ENCODE data around the gene THUMPD1. TPM values are rescaled to one million over a fixed set of nuclear protein-coding genes. Genes with fewer than 3 reads are reported as not detected.
"Not testable (repeated sequence)": the region's sequence is repeated elsewhere in the genome, so short reads cannot be mapped to it uniquely, and the experiment has no call there.

The THUMPD1 gene
- total RNA-seq, 1 donor from 2014 or later = 39.0 TPM

DNA sequence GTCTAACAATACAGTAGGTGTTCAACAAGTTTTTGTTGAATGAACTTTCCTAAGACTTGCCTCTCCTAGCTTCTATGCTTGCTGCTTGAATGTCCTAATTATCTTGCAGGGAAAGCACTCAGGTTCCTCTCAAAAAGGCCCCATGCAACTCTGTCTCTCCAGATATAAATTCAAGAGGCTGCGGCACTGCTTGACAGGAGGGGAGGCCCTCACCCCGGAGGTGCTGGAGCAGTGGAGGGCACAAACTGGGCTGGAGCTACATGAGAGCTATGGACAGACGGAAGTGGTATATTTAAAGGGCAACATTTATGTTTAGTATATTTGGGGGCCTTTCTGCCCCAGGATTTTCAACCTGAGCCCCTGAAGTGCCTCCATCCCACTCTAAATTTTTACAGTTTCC is 14.4 kb downstream of the THUMPD1 start:
- H3K9me3 Mint-ChIP-seq = no peaks in the 10 kb centered on the region
- no peak for DNase-seq (ENCODE audit: extremely low spot score, unreplicated experiment)
- H3K4me1 Mint-ChIP-seq (ENCODE audit: unreplicated experiment) = no peaks in the 10 kb centered on the region
- H3K36me3 Mint-ChIP-seq = no peaks in the 10 kb centered on the region
- TF ChIP-seq, protein P1, sequence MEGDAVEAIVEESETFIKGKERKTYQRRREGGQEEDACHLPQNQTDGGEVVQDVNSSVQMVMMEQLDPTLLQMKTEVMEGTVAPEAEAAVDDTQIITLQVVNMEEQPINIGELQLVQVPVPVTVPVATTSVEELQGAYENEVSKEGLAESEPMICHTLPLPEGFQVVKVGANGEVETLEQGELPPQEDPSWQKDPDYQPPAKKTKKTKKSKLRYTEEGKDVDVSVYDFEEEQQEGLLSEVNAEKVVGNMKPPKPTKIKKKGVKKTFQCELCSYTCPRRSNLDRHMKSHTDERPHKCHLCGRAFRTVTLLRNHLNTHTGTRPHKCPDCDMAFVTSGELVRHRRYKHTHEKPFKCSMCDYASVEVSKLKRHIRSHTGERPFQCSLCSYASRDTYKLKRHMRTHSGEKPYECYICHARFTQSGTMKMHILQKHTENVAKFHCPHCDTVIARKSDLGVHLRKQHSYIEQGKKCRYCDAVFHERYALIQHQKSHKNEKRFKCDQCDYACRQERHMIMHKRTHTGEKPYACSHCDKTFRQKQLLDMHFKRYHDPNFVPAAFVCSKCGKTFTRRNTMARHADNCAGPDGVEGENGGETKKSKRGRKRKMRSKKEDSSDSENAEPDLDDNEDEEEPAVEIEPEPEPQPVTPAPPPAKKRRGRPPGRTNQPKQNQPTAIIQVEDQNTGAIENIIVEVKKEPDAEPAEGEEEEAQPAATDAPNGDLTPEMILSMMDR (conservative IDR thresholded peaks at IDR 0.05) = no peak
- no peak overlapping the region for H3K27ac Mint-ChIP-seq
- no peak overlapping the region for H3K4me3 Mint-ChIP-seq
- H3K27me3 Mint-ChIP-seq = no peaks in the 10 kb centered on the region

DNA sequence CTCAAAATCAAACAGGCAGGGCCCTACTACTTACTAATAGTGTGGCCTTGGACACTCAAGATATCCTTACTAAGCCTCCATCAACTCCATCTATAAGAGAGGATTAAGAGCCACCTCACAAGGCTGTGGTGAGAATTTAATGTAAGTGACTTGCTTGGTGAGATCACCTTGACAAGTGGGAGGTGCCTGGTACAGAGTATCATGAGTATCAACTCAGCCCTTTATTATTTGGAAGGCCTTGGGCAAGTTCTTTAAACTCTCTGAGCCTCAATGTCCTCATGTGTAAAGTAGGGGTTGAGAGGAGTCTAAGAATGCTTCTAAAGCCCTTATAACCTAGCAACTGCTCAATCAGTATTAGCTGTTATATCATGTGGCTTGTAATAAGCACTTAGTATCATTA is 15.0 kb downstream of the THUMPD1 start:
- Mint-ChIP-seq H3K4me3 (no peak overlapping the region), H3K36me3 (no peaks in the 10 kb centered on the region), H3K9me3 (no peaks in the 10 kb centered on the region), H3K27ac (no peak overlapping the region), H3K27me3 (no peaks in the 10 kb centered on the region), H3K4me1 (ENCODE audit: unreplicated experiment) (no peaks in the 10 kb centered on the region)
- TF ChIP-seq, protein P1 (conservative IDR thresholded peaks at IDR 0.05) = no peak
- DNase-seq (ENCODE audit: extremely low spot score, unreplicated experiment) = no peak

DNA sequence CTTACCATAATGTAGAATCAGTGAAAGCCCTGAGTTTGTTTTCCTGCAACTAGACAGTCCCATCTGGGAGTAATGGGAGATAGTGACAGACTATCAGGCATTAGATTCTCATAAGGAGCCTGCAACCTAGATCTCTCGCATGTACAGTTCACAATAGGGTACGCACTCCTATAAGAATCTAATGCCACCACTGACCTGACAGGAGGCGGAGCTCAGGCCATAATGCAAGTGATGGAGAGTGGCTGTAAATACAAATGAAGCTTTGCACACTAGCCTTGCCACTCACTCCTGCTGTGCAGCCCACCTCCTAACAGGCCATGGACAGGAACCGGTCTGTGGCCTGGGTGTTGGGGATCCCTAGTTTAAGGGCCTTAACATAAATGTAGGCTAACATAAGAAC is 21.4 kb downstream of the THUMPD1 start:
- TF ChIP-seq, protein P1 (conservative IDR thresholded peaks at IDR 0.05) = no peak
- no peak for DNase-seq (ENCODE audit: extremely low spot score, unreplicated experiment)
- Mint-ChIP-seq H3K36me3 (no peaks in the 10 kb centered on the region), H3K27me3 (no peaks in the 10 kb centered on the region), H3K9me3 (no peaks in the 10 kb centered on the region), H3K4me1 (ENCODE audit: unreplicated experiment) (no peaks in the 10 kb centered on the region), H3K27ac (no peak overlapping the region), H3K4me3 (no peak overlapping the region)

DNA sequence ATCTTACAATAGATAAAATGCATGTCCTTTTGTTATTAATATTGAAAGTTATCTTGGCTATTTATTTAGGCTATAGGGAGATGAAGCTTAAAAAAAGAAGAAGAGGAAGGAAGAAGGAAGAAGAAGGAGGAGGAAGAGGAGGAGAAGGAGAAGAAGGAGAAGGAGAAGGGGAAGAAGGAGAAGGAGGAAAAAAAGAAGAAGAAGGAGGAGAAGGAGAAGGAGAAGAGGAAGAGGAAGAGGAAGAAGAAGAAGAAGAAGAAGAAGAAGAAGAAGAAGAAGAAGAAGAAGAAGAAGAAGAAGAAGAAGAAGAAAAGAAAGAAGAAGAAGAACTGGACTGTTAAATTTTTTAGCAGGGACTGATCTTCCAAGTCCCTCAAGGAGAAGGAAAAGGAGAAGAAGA is 23.9 kb downstream of the THUMPD1 start:
- H3K4me1 Mint-ChIP-seq (ENCODE audit: unreplicated experiment); H3K27me3 Mint-ChIP-seq; DNase-seq (ENCODE audit: extremely low spot score, unreplicated experiment); H3K9me3 Mint-ChIP-seq; H3K36me3 Mint-ChIP-seq; H3K4me3 Mint-ChIP-seq; H3K27ac Mint-ChIP-seq: not testable (repeated sequence)

DNA sequence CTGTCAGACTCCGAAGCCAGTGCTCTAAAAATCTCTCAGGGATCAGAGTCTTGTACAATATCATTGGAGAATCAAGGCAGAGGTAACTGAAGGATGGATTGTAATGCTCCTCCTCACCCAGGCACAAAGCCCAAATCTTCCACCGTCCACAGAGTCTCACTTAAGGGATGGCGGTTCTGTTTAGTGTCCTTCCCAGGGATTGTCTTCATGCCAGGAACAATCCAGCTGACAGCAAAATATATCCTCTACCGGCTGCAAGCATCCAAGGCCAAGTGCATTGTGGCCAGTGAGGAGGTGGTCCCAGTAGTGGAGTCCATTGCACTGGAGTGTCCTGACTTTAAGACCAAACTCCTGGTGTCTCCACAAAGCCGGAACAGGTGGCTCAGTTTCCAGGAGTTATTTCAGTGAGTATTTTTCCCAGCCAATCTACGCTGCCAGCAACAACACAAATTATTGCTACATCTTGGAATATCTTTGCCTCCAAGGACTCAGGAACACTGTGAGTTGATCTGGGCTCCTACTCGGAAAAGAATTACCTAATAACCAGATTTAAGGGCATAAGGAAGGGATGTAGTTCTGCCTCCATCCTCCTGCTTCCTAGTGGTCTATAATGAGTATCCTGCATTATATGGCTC is 30.2 kb downstream of the THUMPD1 start:
- H3K9me3 Mint-ChIP-seq = no peaks in the 10 kb centered on the region
- H3K4me1 Mint-ChIP-seq (ENCODE audit: unreplicated experiment) = no peaks in the 10 kb centered on the region
- no peaks in the 10 kb centered on the region for H3K27me3 Mint-ChIP-seq
- no peak overlapping the region for H3K27ac Mint-ChIP-seq
- TF ChIP-seq, protein P1 (conservative IDR thresholded peaks at IDR 0.05) = no peak
- no peak for DNase-seq (ENCODE audit: extremely low spot score, unreplicated experiment)
- no peak overlapping the region for H3K4me3 Mint-ChIP-seq
- H3K36me3 Mint-ChIP-seq = no peaks in the 10 kb centered on the region

DNA sequence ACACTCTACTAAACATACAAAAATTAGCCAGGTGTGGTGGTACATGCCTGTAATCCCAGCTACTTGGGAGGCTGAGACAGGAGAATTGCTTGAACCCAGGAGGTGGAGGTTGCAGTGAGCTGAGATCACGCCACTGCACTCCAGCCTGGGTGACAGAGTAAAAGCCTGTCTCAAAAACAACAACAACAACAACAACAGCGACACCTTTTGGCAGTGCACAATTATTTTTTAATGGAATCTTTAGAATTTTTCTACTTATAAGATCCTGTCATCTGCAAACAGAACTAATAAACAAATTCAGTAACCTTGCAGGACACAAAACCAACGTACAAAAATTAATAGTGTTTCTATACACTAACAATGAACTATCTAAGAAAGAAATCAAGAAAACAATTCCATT is 33.5 kb downstream of the THUMPD1 start:
- TF ChIP-seq, protein P1 (conservative IDR thresholded peaks at IDR 0.05) = peak; percentile 64
- H3K27me3 Mint-ChIP-seq; H3K4me3 Mint-ChIP-seq; H3K36me3 Mint-ChIP-seq; DNase-seq (ENCODE audit: extremely low spot score, unreplicated experiment); H3K27ac Mint-ChIP-seq; H3K4me1 Mint-ChIP-seq (ENCODE audit: unreplicated experiment); H3K9me3 Mint-ChIP-seq: not testable (repeated sequence)

Measured in type B pancreatic cell (in vitro differentiated cells).